Tibial artery (tissue), 4 donors: Measurements from ENCODE around the gene ZNF75A.

ENCODE experiments used
- DNase-seq, 2 donors: peaks; one replicate each; pipeline ENCODE4 v3.0.0-alpha.2; 2019
- H3K27ac ChIP-seq, 2 donors: fragments of 200-600 bp; sonication (generic) in 1 of 2; 1 replicate in 1 of 2; 2 replicates in 1 of 2; pipeline ENCODE4 v1.5.1; 2018 to 2019; ENCODE audit warnings: mild to moderate bottlenecking in 1 of 2
- H3K27me3 ChIP-seq, 2 donors: fragments of 200-600 bp; sonication (generic) in 1 of 2; one replicate each; pipeline versions ENCODE4 v1.5.1 to v1.6.0; 2016 to 2019
- H3K36me3 ChIP-seq, 3 donors: fragments of 200-600 bp; sonication (generic) in 2 of 3; one replicate each; pipeline ENCODE4 v1.5.1; 2016 to 2019; ENCODE audit warnings: mild to moderate bottlenecking in 2 of 3
- H3K4me1 ChIP-seq, 4 donors: fragments of 200-600 bp; sonication (generic) in 2 of 4; 1 replicate in 3 of 4; 2 replicates in 1 of 4; pipeline ENCODE4 v1.5.1; 2016 to 2019
- H3K4me3 ChIP-seq, 2 donors: fragments of 200-600 bp; sonication (generic) in 1 of 2; 1 replicate in 1 of 2; 2 replicates in 1 of 2; pipeline ENCODE4 v1.5.1; 2018 to 2019; ENCODE audit warnings: mild to moderate bottlenecking in 2 of 2
- H3K9me3 ChIP-seq, 3 donors: fragments of 200-600 bp; sonication (generic) in 1 of 3; one replicate each; pipeline ENCODE4 v1.5.1; 2016 to 2019
- CTCF ChIP-seq, 2 experiments: fragments of 200-600 bp in 1 of 2; fragments of 450-650 bp in 1 of 2; IDR thresholded peaks; one replicate each; pipeline ENCODE4 v1.5.1; 2017 to 2019; ENCODE audit warnings: antibody characterized with exemption in 2 of 2, mild to moderate bottlenecking in 1 of 2, moderate library complexity in 1 of 2
- intact Hi-C: fragments of 100-400 bp; cut with DNase I; formaldehyde crosslinking; loops from one replicate; pipeline ENCODE4 v1.15.0; 2023; ENCODE audit warnings: low total_unique reads

Gene ZNF75A

GRCh38 chr16:3348547-3349167 lies 43.4 kb downstream of the ZNF75A start:
- Histone ChIP-seq H3K27me3 (no peaks in the 10 kb centered on the region), H3K9me3 (no peaks in the 10 kb centered on the region), H3K4me1 (no peaks in the 10 kb centered on the region), H3K4me3 (no peak overlapping the region), H3K27ac (no peak overlapping the region), H3K36me3 (no peaks in the 10 kb centered on the region)
- intact Hi-C loops: no loop called here
- no peak for DNase-seq
- TF ChIP-seq CTCF (IDR thresholded peaks at IDR 0.05): no peak

GRCh38 chr16:3349175-3349574 lies 43.9 kb downstream of the ZNF75A start:
- H3K27me3 ChIP-seq: no peaks in the 10 kb centered on the region
- no peak for TF ChIP-seq CTCF (IDR thresholded peaks at IDR 0.05)
- no peaks in the 10 kb centered on the region for H3K4me1 ChIP-seq
- intact Hi-C loops: no loop called here
- DNase-seq: no peak
- no peak overlapping the region for H3K4me3 ChIP-seq
- no peaks in the 10 kb centered on the region for H3K9me3 ChIP-seq
- H3K27ac ChIP-seq: no peak overlapping the region
- no peaks in the 10 kb centered on the region for H3K36me3 ChIP-seq

- Histone ChIP-seq H3K4me1 (no peaks in the 10 kb centered on the region), H3K9me3 (no peaks in the 10 kb centered on the region), H3K4me3 (no peak within 1 kb of the TSS), H3K36me3 (no peaks in the 10 kb centered on the region), H3K27me3 (no peaks in the 10 kb centered on the region), H3K27ac (no peak within 1 kb of the TSS)
- TF ChIP-seq CTCF (IDR thresholded peaks at IDR 0.05): no peak
- no peak for DNase-seq
- intact Hi-C loops: no loop called here
Measured at GRCh38 chr16:3355589-3355988, 50.3 kb downstream of the ZNF75A start, which contains the start of gene OR2C1. OR2C1 (plus strand) TSS chr16:3355889; CDS start chr16:3355941, 52 bp downstream.

GRCh38 chr16:3356118-3356517 lies 50.8 kb downstream of the ZNF75A start:
- Histone ChIP-seq H3K9me3 (no peaks in the 10 kb centered on the region), H3K4me3 (no peak overlapping the region), H3K4me1 (no peaks in the 10 kb centered on the region), H3K36me3 (no peaks in the 10 kb centered on the region), H3K27ac (no peak overlapping the region), H3K27me3 (no peaks in the 10 kb centered on the region)
- TF ChIP-seq CTCF (IDR thresholded peaks at IDR 0.05): no peak
- intact Hi-C loops: no loop called here
- no peak for DNase-seq

- intact Hi-C loops: no loop called here
- peaks cover 0 to 11% of the 10 kb centered on the region in 2 donors for H3K27me3 ChIP-seq
- DNase-seq: no peak
- no peak overlapping the region for H3K4me3 ChIP-seq
- H3K4me1 ChIP-seq: no peaks in the 10 kb centered on the region
- H3K27ac ChIP-seq: no peak overlapping the region
- TF ChIP-seq CTCF (IDR thresholded peaks at IDR 0.05): no peak
- H3K9me3 ChIP-seq: peaks cover 0 to 9% (median 0%) of the 10 kb centered on the region in 3 donors
- no peaks in the 10 kb centered on the region for H3K36me3 ChIP-seq
Measured at GRCh38 chr16:3358871-3359270, 53.6 kb downstream of the ZNF75A start.

GRCh38 chr16:3362931-3363330 lies 57.6 kb downstream of the ZNF75A start:
- Histone ChIP-seq H3K27me3 (peaks cover 0 to 11% of the 10 kb centered on the region in 2 donors), H3K4me1 (no peaks in the 10 kb centered on the region), H3K27ac (no peak overlapping the region), H3K4me3 (no peak overlapping the region), H3K36me3 (no peaks in the 10 kb centered on the region), H3K9me3 (peaks cover 0 to 41% (median 16%) of the 10 kb centered on the region in 3 donors)
- no peak for TF ChIP-seq CTCF (IDR thresholded peaks at IDR 0.05)
- intact Hi-C loops: no loop called here
- DNase-seq: no peak
